GM12878 (cell line): ENCODE measurements around the gene DOCK2. TPM values are rescaled to one million over a fixed set of nuclear protein-coding genes. Genes with fewer than 3 reads are reported as not detected.

Experiments used
- ATAC-seq: fragments of 200-7000 bp; cut with Tn5 transposase; 3 replicates; pipeline ENCODE4 v1.9.1; 2020; ENCODE audit warnings: mild to moderate bottlenecking, moderate library complexity
- BruUV-seq: library from RNA; stranded (reverse); fragments of 400-500 nt; replicated peaks from 2 replicates; lab custom pipeline; 2021; lab: Mats Ljungman, UMichigan
- CTCF ChIA-PET: fragments of 300-600 bp; sonication (Branson Sonifier 250); formaldehyde crosslinking; extraction: SDS; loops from one replicate; lab custom pipeline; 2021; ENCODE audit warnings: inconsistent platforms; lab: Yijun Ruan, JAX
- POLR2A ChIA-PET: fragments of 350-600 bp; formaldehyde crosslinking; extraction: SDS; loops from one replicate; lab custom pipeline; 2021; ENCODE audit warnings: inconsistent platforms; lab: Charles Lee
- RAD21 ChIA-PET: fragments of 300-600 bp; sonication (Branson Sonifier 250); formaldehyde crosslinking; loops from one replicate; lab custom pipeline; 2023; ENCODE audit warnings: antibody characterized with exemption; ENCODE audit not compliant: unreplicated experiment; lab: Charles Lee
- SMC1A ChIA-PET: fragments of 300-600 bp; sonication (Branson Sonifier 250); formaldehyde crosslinking; loops from one replicate; lab custom pipeline; 2023; ENCODE audit not compliant: unreplicated experiment, uncharacterized antibody; lab: Charles Lee
- DNase-seq: peaks from one replicate; pipeline ENCODE4 v3.0.0-alpha.2; 2011; ENCODE audit warnings: low read depth, low spot score
- FAIRE-seq: peaks from 3 replicates; lab custom pipeline; 2011; peaks lifted over from hg19 to GRCh38; lab: Jason Lieb, UNC
- H2AFZ ChIP-seq: 2 replicates; pipeline ENCODE4 v1.6.0; 2011; ENCODE audit warnings: low read depth, low read length, control low read depth; ENCODE audit not compliant: control insufficient read depth
- H3K27ac ChIP-seq: 2 replicates; pipeline ENCODE4 v1.5.1; 2011; ENCODE audit warnings: control low read depth; ENCODE audit not compliant: control insufficient read depth, insufficient read depth
- H3K27me3 ChIP-seq, 2 experiments: replicated peaks in 1 of 2; 2 replicates each; pipeline versions ENCODE4 v1.6.0 to v1.6.1; 2011; ENCODE audit warnings: low read length in 1 of 2; ENCODE audit not compliant: control insufficient read depth in 2 of 2, insufficient read depth in 2 of 2
- H3K36me3 ChIP-seq, 2 experiments: 2 replicates each; pipeline ENCODE4 v1.5.1; 2011; ENCODE audit warnings: low read length in 1 of 2; ENCODE audit not compliant: control insufficient read depth in 2 of 2, insufficient read depth in 2 of 2
- H3K4me1 ChIP-seq: 2 replicates; pipeline ENCODE4 v1.6.1; 2011; ENCODE audit warnings: mild to moderate bottlenecking, low read length, moderate library complexity, mixed read lengths; ENCODE audit not compliant: control insufficient read depth, insufficient read depth
- H3K4me2 ChIP-seq: 2 replicates; pipeline ENCODE4 v1.6.0; 2011; ENCODE audit warnings: control low read depth; ENCODE audit not compliant: control insufficient read depth, insufficient read depth
- H3K4me3 ChIP-seq: fragments of 200-600 bp; sonication (generic); 2 replicates; pipeline ENCODE4 v1.5.1; 2016
- H3K79me2 ChIP-seq: 2 replicates; pipeline ENCODE4 v1.6.0; 2011; ENCODE audit warnings: low read length; ENCODE audit not compliant: control insufficient read depth, insufficient read depth
- H3K9ac ChIP-seq: 2 replicates; pipeline ENCODE4 v1.8.0; 2011; ENCODE audit warnings: low read length, control low read depth, mixed read lengths; ENCODE audit not compliant: control insufficient read depth, insufficient read depth
- H3K9me3 ChIP-seq: replicated peaks from 3 replicates; pipeline ENCODE4 v1.5.1; 2011; ENCODE audit warnings: mild to moderate bottlenecking, low read length; ENCODE audit not compliant: control insufficient read depth, insufficient read depth
- H4K20me1 ChIP-seq: 2 replicates; pipeline ENCODE4 v1.6.0; 2011; ENCODE audit not compliant: control insufficient read depth, insufficient read depth
- ASH2L ChIP-seq: fragments of 300-600, 200-600 bp; sonication (generic); IDR thresholded peaks from 2 replicates; pipeline ENCODE4 v1.6.1; 2017; ENCODE audit warnings: low read depth, mild to moderate bottlenecking, borderline replicate concordance
- BRCA1 ChIP-seq: IDR thresholded peaks from 2 replicates; pipeline ENCODE4 v1.6.1; 2011; ENCODE audit warnings: low read depth, low read length, improper control_type of control experiment
- HDAC6 ChIP-seq: fragments of 200-600 bp; sonication (generic); IDR thresholded peaks from one replicate; pipeline ENCODE4 v1.8.0; 2017; ENCODE audit warnings: antibody characterized with exemption; ENCODE audit not compliant: unreplicated experiment
- HSF1 ChIP-seq: fragments of 150-350 bp; IDR thresholded peaks from 2 replicates; pipeline ENCODE4 v1.6.1; 2014; ENCODE audit warnings: mild to moderate bottlenecking, low read depth, low read length
- KLF5 ChIP-seq: fragments of 450-650 bp; IDR thresholded peaks from 2 replicates; pipeline ENCODE4 v1.6.1; 2014; ENCODE audit warnings: mild to moderate bottlenecking; ENCODE audit not compliant: partially characterized antibody
- NRF1 ChIP-seq: conservative IDR thresholded peaks from 2 replicates; pipeline ENCODE4 v1.6.1; 2011; ENCODE audit warnings: mild to moderate bottlenecking, low read depth, low read length, improper control_type of control experiment
- POLR2AphosphoS5 ChIP-seq: IDR thresholded peaks from 2 replicates; pipeline ENCODE4 v1.6.1; 2011; ENCODE audit warnings: mild to moderate bottlenecking, low read length, inconsistent platforms
- TCF12 ChIP-seq: IDR thresholded peaks from 2 replicates; pipeline ENCODE4 v1.6.1; 2011; ENCODE audit warnings: low read depth, mild to moderate bottlenecking, low read length
- ZNF207 ChIP-seq: fragments of 450-650 bp; IDR thresholded peaks from 2 replicates; pipeline ENCODE4 v1.6.1; 2014; ENCODE audit warnings: antibody characterized with exemption, mild to moderate bottlenecking, borderline replicate concordance
- WGBS: methylation state at CpG from one replicate; pipeline ENCODE4 v1.1.6; 2016; ENCODE audit warnings: low lambda C conversion rate; ENCODE audit not compliant: insufficient replicate concordance, insufficient coverage; ENCODE audit errors: missing lambda C conversion rate; 5-methylcytosine and 5-hydroxymethylcytosine counted together
- in situ Hi-C: fragments of 300-500 bp; cut with MboI; formaldehyde crosslinking; loops from 9 replicates; pipeline ENCODE4 v1.14.3; 2018; ENCODE audit warnings: mixed read lengths
- intact Hi-C: fragments of 100-400 bp; cut with micrococcal nuclease; formaldehyde crosslinking; loops from one replicate; pipeline ENCODE4 v1.14.2; 2022; ENCODE audit not compliant: unreplicated experiment
- polyA plus RNA-seq, 11 experiments: library from polyadenylated mRNA; depleted of rRNA in 4 of 11; unstranded in 6 of 11; stranded (reverse) in 5 of 11; fragments of >200 nt; fragmentation: Nextera tagmentation in 4 of 11; fragmentation: Illumina TruSeq in 1 of 11; extraction: Ambion mirVana in 4 of 11; extraction: Trizol in 1 of 11; gene quantifications; 1 replicate in 1 of 11; 2 replicates in 10 of 11; pipeline versions ENCODE4 v1.2.1 to v1.2.3, GENCODE V29; 2011 to 2016; ENCODE audit warnings: inconsistent platforms in 2 of 11, missing spikeins in 2 of 11, low read depth in 1 of 11
- total RNA-seq, 4 experiments: library from RNA; depleted of rRNA in 3 of 4; stranded (reverse); fragments of >200 nt in 3 of 4; fragmentation: Illumina TruSeq in 1 of 4; extraction: Trizol in 1 of 4; gene quantifications; 2 replicates each; pipeline versions ENCODE4 v1.2.1 to v1.2.3, GENCODE V29; 2013 to 2021
- TF ChIP-seq, protein P1 (sequence below): fragments of 450-650 bp; IDR thresholded peaks from 2 replicates; pipeline ENCODE4 v1.6.1; 2016; ENCODE audit warnings: mild to moderate bottlenecking
- TF ChIP-seq, protein P2 (sequence below): fragments of 150-350 bp; IDR thresholded peaks from 2 replicates; pipeline ENCODE4 v1.6.1; 2016; ENCODE audit warnings: low read depth, low read length
- TF ChIP-seq, protein P3 (sequence below): fragments of 450-650 bp; IDR thresholded peaks from 2 replicates; pipeline ENCODE4 v1.6.1; 2017; ENCODE audit warnings: mild to moderate bottlenecking

The DOCK2 gene
- total and polyA plus RNA-seq, 10 of the 15 experiments (the other 5 are each of a cell fraction or from before 2014, with no cell fraction given): 34.2 to 192 (median 118) TPM

- TF ChIP-seq BRCA1: no peak
- no peak for TF ChIP-seq KLF5
- no peak for TF ChIP-seq TCF12
- no peak for TF ChIP-seq HDAC6
- TF ChIP-seq, all 136 proteins: peak for 0
Observed at GRCh38 chr5:169754737-169755136, 117.7 kb downstream of the DOCK2 start (continued).

DNA sequence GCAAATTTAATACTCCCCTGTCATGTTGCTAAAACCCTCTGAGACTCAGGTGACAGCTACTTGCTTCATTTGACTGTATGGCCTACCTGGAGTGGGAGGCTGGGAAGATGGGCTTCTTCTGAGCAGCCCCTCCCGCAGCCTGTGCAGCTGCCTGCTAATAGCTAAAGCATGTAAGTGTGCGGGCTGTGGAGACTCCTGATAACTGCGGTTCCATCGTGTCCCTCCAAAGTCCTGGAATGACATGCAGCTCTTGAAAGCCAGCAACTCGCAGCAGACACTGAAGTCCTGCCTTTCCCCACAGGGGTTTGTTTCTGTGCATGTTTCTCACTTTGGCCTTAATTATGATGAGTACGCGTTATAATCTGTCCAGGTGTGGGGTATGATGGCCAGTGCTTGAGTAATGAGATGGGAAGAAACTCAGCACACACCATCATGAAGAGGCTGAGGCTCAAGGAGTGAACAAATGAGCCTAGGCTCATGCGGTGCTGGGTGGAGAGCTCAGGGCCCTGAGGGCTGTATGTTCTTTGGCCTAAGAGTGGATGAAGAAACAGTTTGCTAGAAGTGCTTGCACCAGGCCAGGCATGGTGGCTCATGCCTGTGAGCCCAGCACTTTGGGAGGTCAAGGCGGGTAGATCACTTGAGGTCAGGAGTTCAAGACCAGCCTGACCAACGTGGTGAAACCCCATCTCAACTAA lies 119.1 kb downstream of the DOCK2 start:
- in situ Hi-C loops: no loop called here
- Histone ChIP-seq H3K27ac (no peak overlapping the region), H4K20me1 (no peaks in the 10 kb centered on the region), H3K9me3 (no peaks in the 10 kb centered on the region), H3K9ac (no peak overlapping the region), H2AFZ (no peak overlapping the region), H3K4me2 (no peak overlapping the region), H3K27me3 (no peaks in the 10 kb centered on the region), H3K79me2 (no peaks in the 10 kb centered on the region), H3K4me3 (no peak overlapping the region), H3K4me1 (no peaks in the 10 kb centered on the region), H3K36me3 (peaks cover 12 to 29% of the 10 kb centered on the region in 2 experiments)
- ChIA-PET SMC1A (interaction anchor here (1.2 to 1.5 kb wide), 2 partner anchors 11 to 33 kb away, joined by 3 read pairs; no protein-coding TSS in a partner anchor), POLR2A (interaction anchor here (1.0 kb wide), 1 partner anchor 17 kb away, joined by 3 read pairs; no protein-coding TSS in a partner anchor), RAD21 (interaction anchor here (3.5 kb wide), 1 partner anchor 23 kb away, joined by 16 read pairs; no protein-coding TSS in a partner anchor), CTCF (no interaction called here)
- no TSS peak for BruUV-seq
- intact Hi-C loops: no loop called here
- FAIRE-seq (no peak), ATAC-seq (no peak), DNase-seq (no peak)
- WGBS: 60% methylated on average over 10 of the region's 10 CpGs
- TF ChIP-seq ASH2L (no peak), HSF1 (no peak), ZNF207 (no peak), HDAC6 (no peak), NRF1 (no peak), POLR2AphosphoS5 (no peak)
- TF ChIP-seq, protein P1, sequence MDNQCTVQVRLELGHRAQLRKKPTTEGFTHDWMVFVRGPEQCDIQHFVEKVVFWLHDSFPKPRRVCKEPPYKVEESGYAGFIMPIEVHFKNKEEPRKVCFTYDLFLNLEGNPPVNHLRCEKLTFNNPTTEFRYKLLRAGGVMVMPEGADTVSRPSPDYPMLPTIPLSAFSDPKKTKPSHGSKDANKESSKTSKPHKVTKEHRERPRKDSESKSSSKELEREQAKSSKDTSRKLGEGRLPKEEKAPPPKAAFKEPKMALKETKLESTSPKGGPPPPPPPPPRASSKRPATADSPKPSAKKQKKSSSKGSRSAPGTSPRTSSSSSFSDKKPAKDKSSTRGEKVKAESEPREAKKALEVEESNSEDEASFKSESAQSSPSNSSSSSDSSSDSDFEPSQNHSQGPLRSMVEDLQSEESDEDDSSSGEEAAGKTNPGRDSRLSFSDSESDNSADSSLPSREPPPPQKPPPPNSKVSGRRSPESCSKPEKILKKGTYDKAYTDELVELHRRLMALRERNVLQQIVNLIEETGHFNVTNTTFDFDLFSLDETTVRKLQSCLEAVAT: no peak
- TF ChIP-seq, protein P2, sequence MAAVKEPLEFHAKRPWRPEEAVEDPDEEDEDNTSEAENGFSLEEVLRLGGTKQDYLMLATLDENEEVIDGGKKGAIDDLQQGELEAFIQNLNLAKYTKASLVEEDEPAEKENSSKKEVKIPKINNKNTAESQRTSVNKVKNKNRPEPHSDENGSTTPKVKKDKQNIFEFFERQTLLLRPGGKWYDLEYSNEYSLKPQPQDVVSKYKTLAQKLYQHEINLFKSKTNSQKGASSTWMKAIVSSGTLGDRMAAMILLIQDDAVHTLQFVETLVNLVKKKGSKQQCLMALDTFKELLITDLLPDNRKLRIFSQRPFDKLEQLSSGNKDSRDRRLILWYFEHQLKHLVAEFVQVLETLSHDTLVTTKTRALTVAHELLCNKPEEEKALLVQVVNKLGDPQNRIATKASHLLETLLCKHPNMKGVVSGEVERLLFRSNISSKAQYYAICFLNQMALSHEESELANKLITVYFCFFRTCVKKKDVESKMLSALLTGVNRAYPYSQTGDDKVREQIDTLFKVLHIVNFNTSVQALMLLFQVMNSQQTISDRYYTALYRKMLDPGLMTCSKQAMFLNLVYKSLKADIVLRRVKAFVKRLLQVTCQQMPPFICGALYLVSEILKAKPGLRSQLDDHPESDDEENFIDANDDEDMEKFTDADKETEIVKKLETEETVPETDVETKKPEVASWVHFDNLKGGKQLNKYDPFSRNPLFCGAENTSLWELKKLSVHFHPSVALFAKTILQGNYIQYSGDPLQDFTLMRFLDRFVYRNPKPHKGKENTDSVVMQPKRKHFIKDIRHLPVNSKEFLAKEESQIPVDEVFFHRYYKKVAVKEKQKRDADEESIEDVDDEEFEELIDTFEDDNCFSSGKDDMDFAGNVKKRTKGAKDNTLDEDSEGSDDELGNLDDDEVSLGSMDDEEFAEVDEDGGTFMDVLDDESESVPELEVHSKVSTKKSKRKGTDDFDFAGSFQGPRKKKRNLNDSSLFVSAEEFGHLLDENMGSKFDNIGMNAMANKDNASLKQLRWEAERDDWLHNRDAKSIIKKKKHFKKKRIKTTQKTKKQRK: no peak
- TF ChIP-seq, protein P3, sequence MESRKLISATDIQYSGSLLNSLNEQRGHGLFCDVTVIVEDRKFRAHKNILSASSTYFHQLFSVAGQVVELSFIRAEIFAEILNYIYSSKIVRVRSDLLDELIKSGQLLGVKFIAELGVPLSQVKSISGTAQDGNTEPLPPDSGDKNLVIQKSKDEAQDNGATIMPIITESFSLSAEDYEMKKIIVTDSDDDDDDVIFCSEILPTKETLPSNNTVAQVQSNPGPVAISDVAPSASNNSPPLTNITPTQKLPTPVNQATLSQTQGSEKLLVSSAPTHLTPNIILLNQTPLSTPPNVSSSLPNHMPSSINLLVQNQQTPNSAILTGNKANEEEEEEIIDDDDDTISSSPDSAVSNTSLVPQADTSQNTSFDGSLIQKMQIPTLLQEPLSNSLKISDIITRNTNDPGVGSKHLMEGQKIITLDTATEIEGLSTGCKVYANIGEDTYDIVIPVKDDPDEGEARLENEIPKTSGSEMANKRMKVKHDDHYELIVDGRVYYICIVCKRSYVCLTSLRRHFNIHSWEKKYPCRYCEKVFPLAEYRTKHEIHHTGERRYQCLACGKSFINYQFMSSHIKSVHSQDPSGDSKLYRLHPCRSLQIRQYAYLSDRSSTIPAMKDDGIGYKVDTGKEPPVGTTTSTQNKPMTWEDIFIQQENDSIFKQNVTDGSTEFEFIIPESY: no peak
